Activated CD8-positive, alpha-beta memory T cell treated with anti-CD3 and anti-CD28 coated beads, Interleukin-2, amount 50 U/mL, for 1 hour (primary cell): ENCODE measurements around the gene TMPRSS7.

ENCODE experiments used
- DNase-seq: peaks from one replicate; pipeline ENCODE4 v3.0.0-alpha.2; 2020; ENCODE audit errors: extremely low read depth

TMPRSS7 gene

DNA sequence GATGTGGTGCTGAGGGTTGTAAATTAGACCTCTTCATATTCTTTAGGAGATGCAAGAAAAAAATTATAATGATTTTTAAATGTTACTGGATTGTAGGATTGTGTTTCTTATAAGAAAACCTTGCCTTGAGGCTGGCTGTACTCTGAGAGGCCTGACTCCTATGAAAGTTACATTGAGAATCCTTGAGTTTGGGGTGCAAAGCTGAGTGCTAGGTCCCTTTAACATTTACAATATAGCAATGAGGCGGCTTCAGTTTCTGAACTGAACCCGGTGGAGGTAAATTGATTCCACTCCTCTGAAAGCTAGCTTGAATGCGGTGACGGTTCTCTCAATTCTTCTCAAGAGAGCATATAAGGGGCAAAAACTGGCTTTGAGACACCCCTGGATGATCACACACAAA is at the start of gene TMPRSS7:
TMPRSS7 (plus strand) TSS at position 301 of the 400 bp plus-strand sequence. CDS start 110 bp downstream, outside the sequence.
- no peak for DNase-seq

GRCh38 chr3:111986800-111987199 is 47.7 kb upstream of the TMPRSS7 start:
- no peak for DNase-seq

GRCh38 chr3:111989061-111989678 is 45.4 kb upstream of the TMPRSS7 start:
- no peak for DNase-seq

DNA sequence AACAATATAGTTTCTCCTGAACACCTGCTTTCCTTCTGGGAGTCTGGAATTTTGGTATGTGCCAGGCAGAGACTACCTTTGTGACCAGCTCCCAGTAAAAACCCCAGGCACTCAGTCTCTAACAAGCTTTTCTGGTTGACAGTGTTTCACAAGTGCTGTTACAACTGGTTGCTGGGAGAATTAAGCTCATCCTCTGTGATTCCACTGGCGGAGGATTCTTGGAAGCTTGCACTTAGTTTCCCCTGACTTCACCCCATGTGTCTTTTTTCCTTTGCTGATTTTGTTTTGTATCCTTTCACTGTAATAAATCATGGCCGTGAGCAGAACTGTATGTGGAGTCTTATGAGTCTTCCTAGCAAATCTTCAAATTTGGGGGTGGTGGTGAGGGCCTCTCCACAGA is 41.5 kb upstream of the TMPRSS7 start:
- no peak for DNase-seq

DNA sequence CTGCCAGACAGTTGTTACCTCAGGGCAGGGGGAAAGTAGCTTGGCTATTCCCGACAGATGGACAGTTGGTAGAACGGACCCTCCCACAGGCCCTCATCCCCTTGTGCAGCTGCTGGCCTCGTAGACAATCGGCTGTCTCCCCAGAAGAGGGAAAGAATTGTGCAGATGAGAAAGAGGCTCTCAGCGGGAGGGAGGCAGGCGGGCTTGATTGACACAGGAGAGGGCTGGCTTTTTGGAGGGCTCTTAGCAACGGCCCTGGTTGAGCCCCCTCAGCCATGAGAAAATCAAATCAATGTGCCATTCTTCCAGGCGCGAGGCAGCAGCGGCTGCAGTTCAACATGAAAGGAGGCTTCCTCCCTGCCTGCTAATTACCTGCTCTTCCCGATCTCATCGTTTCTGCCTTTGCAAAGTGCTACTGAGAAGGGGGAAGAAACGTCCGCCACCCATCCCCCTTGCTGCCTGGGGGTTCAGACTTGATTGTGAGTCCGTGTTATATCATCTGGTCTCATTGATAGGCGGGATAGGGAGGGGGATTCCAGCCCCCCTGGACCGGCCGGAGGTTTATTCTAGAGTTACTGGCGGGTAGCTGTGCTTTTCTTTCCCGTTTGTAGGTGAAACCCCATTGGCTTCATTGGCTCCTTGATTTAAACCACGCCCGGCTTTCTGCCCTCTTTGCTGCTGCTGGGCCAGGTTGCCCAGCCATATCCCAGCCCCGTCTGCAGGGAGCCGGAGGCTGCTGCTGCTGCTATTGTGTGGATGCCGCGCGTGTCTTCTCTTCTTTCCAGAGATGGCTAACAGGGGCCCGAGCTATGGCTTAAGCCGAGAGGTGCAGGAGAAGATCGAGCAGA is 35.7 kb upstream of the TMPRSS7 start, which contains the start of gene TAGLN3:
TAGLN3 (plus strand) TSS at position 287 of the 848 bp plus-strand sequence; CDS start at position 788, 501 bp downstream.
- DNase-seq: no peak

DNA sequence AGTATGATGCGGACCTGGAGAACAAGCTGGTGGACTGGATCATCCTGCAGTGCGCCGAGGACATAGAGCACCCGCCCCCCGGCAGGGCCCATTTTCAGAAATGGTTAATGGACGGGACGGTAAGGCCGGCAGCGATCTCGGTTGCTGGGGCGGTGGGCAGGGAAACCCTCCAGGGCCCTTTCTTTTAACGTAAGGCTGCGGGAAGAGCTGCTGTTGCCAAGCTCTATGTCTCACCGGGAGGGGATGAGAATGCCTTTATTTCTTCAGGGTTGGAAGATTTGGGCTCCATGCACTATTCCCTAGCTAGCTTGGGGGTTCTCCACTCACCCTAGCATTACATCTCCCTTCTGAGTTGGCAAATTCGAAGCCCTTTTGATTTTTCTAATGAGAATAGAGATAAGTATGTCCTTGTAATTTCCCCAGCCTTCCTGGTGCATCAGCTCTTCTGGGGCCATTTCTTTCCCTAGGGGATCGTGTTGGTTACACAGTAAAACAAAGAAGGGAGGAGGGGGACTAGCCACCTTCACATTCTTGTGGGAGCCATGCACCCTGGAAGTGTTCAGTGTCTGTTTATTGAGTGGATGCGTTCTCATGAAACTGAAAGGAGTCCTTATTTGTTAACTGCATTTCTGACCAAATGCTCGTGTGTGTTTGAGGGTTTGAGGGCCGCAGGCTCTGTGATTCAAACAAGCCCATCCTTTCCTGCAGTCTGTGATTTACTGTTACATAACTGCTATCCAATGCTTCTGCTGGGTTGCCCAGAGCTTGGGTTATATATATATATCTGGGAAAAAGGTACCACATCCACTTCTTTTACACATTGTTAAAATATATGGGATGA is 34.8 kb upstream of the TMPRSS7 start:
- no peak for DNase-seq

DNA sequence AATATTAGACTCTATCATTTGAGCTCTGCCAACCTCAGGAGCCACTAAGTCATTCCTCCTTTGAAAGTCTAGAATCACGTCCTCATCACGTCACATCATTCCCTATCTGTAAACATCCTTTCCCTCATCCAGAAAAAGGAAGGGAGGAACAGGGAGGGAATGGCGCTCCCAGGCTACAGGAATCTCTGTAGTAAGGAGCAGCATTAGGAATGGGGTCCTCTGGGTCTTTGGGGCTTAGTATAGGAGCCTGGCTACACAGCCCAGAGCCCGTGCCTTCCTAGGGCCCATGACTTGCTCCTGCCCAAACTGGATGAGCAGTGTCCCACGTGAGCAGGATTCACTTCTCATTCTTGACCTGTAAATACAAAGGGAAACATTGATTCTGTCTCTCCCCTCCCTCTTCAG is 34.2 kb upstream of the TMPRSS7 start:
- DNase-seq: no peak

GRCh38 chr3:112000966-112001365 is 33.6 kb upstream of the TMPRSS7 start:
- DNase-seq: no peak

DNA sequence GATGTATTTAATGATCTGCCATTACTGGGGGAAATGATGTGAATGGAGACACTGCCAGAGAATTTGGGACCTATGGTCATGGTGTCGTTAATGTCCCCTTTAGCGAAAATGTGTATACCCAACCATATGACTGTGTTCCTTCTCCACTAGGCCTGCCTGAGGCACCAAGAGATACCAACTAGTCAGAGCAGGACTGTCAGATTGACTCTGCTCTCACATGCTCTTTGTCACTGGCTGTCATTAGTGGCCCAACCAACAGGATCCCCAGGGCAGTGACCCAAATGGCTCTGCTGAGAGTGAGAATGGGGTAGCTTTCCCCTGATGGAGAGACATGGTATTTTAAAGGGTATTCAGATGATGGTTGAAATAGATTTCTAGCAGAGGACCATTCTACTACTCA is 33.0 kb upstream of the TMPRSS7 start:
- no peak for DNase-seq

GRCh38 chr3:112002096-112002971 is 32.2 kb upstream of the TMPRSS7 start:
- DNase-seq: no peak

- no peak for DNase-seq
Measured at GRCh38 chr3:112003321-112004080, 31.0 kb upstream of the TMPRSS7 start.

DNA sequence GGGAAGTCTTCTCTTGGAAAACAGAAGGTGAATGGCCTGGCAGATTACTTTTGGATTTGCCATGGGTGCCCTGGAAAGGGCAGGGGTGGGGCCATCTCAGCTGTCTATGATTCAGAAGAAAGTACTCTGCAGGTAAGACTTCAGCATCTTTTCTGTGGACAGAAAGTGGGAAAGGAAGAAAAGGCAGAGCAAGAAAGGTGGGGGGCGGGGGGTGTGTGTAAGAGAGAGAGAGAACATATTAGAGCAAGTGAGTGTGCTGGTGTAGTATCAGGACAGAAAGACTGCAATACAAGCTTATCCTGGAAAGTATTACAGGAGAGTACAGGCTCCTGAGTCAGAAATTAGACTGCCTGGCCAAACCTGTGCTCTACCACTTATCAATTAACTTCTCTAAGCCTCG is 30.3 kb upstream of the TMPRSS7 start:
- DNase-seq: no peak

DNA sequence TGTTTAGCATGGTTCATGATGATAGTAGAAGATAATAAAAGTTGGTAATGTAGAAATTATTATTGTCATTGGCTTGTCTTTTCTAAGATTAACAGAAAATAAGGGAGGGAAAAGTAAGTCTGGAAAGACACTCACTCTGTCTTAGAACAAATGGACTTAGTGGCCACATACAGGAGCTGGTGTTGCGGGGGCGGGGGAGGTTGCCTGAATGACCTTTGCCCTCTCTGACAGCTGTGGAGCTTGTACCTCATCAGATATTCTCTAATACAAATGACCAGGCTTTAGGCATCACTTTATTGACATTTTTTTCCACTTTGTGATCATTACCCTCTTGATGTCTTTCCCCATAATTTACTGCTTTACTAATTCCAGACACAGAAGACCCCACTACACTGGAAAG is 29.9 kb upstream of the TMPRSS7 start:
- no peak for DNase-seq

DNA sequence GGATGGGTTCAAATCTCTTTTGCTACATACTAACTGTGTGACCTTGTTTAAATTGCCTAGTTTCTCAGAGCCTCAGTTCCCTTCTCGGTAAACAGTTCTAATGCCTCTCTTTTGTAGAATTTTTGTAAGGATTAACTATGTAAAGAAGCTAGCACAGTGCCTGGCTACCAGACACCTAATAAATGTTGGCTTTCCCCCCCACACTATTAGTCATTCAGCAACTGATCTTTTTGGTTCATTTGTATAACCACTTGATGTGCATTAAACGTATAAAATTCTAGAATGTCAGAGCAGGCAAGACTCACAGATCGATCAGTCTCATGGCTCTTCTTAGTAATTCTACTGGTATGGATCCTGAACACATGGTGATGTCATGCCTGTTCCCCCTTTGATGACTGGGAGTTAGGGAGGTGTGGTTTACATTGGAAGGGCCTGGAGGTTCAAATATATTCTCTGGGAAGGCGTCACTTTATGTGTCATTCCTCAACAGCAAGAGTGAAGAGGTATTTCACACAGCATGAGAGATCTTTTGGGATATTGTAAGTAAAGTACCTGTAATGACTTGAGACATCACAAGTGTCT is 29.4 kb upstream of the TMPRSS7 start:
- DNase-seq: no peak

DNA sequence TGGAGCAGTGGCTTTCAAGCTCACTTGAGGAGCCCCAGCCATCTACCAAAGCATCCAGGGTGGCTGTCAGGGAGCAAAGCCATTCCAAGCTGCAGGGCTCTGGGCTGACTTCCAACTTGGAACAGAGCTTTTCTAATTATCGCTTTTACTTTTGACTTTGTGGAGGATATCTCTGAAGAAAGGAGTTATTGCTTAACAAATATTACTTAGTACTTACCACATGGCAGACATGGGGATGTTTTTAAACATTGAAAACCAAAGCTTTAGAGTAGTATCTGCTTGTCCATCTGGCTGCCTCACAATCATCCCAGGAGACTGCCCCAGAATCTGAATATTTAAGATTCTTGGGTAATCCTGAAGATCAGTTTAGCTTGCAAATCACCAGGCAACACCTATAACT is 26.9 kb upstream of the TMPRSS7 start:
- DNase-seq: no peak

GRCh38 chr3:112009670-112010069 is 24.9 kb upstream of the TMPRSS7 start:
- DNase-seq: no peak

DNA sequence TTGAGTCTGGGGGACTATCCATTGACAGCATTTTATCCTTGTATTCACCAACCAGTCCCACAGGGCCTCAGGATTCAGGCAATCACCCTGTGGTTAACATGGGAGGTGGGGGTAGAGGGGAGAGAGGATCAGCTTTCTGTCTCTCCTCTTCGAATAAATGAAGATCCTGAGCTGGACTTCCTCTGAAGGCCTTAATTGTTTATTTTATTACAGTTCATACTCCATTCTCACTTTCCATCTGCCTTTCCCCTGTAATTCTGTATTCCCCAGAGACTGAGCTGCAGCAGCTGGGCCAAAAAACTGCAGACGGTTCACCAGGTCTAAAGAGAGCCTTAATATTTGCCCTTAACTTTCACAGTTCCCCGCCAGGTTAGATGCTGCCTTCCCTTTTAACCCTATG is 23.9 kb upstream of the TMPRSS7 start:
- no peak for DNase-seq

DNA sequence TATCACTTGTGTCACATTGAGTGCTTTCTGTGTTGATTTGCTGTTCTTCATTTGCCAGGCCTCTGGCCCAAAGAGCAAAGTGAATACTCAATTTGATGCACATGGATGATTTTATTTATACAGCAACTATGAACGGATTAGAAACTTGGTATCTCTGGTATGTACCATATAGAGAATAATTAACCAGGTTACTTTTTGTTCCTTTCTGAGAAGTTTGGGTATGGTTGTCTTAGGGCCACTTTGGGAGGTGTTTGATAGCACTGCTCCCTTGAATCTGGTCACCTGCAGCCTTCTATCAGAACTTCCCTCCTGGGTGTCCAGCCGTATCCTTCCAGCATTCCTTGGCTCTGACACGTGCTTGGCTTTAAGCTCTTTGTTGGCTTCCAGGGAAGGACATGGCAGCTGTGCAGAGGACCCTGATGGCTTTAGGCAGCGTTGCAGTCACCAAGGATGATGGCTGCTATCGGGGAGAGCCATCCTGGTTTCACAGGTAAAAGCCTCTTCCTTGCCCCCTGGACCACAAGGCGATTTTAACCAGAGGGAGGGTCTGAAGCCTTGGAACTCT is 23.1 kb upstream of the TMPRSS7 start:
- DNase-seq: no peak

- no peak for DNase-seq
Measured at GRCh38 chr3:112012205-112012992, 22.1 kb upstream of the TMPRSS7 start.
